Body of pancreas (tissue), 4 donors: ENCODE results near the gene RPS6KA3. TPM values are rescaled to one million over a fixed set of nuclear protein-coding genes. Genes with fewer than 3 reads are reported as not detected.
"Not testable (repeated sequence)": the region's sequence is repeated elsewhere in the genome, so short reads cannot be mapped to it uniquely, and the experiment has no call there.

Experiments
- ATAC-seq: fragments of 150-250 bp; one replicate; pipeline ENCODE4 v1.9.1; 2016
- DNase-seq, 4 donors: peaks; one replicate each; pipeline ENCODE4 v3.0.0-alpha.2; 2019
- H3K27ac ChIP-seq, 4 donors: fragments of 200-600 bp; sonication (generic); 1 replicate in 3 of 4; 2 replicates in 1 of 4; pipeline versions ENCODE4 v1.5.1 to v1.6.1; 2016 to 2019; ENCODE audit warnings: mild to moderate bottlenecking in 1 of 4, mixed read lengths in 1 of 4, moderate library complexity in 1 of 4
- H3K27me3 ChIP-seq, 2 donors: fragments of 200-600 bp; sonication (generic); one replicate each; pipeline ENCODE4 v1.6.0; 2016; ENCODE audit warnings: mild to moderate bottlenecking in 1 of 2
- H3K36me3 ChIP-seq, 2 donors: fragments of 200-600 bp; sonication (generic); replicated peaks in 1 of 2; 2 replicates each; pipeline ENCODE4 v1.5.1; 2016; ENCODE audit warnings: low read depth in 2 of 2; ENCODE audit not compliant: insufficient read depth in 1 of 2
- H3K4me1 ChIP-seq: fragments of 200-600 bp; sonication (generic); one replicate; pipeline ENCODE4 v1.6.0; 2016
- H3K4me3 ChIP-seq, 2 donors: fragments of 200-600 bp; sonication (generic); 1 replicate in 1 of 2; 2 replicates in 1 of 2; pipeline ENCODE4 v1.5.1; 2016 to 2019
- H3K9me3 ChIP-seq, 3 donors: fragments of 200-600 bp; sonication (generic); 1 replicate in 2 of 3; 2 replicates in 1 of 3; pipeline ENCODE4 v1.5.1; 2016
- POLR2A ChIP-seq, 3 donors: fragments of 450-650 bp; IDR thresholded peaks; one replicate each; pipeline ENCODE4 v1.6.1; 2016; ENCODE audit warnings: antibody characterized with exemption in 3 of 3, mild to moderate bottlenecking in 2 of 3
- WGBS, 2 donors: methylation state at CpG; one replicate each; pipeline ENCODE4 v1.1.5; 2017; 5-methylcytosine and 5-hydroxymethylcytosine counted together
- intact Hi-C: fragments of 100-400 bp; cut with DNase I; formaldehyde crosslinking; loops from one replicate; pipeline ENCODE4 v1.15.1; 2023
- total RNA-seq, 2 donors: library from RNA; depleted of rRNA; stranded (reverse); fragments of >200 nt; gene quantifications; one replicate each; pipeline ENCODE4 v1.1.0, GENCODE V29; 2016
- TF ChIP-seq, protein P1 (sequence below), 7 experiments: fragments of 450-650 bp in 4 of 7; fragments of 200-600 bp in 3 of 7; sonication (generic) in 3 of 7; IDR thresholded peaks; one replicate each; pipeline ENCODE4 v1.5.1; 2016 to 2019; ENCODE audit warnings: antibody characterized with exemption in 7 of 7

The RPS6KA3 gene
- total RNA-seq, 2 donors from 2014 or later: 16.2 to 27.5 TPM

GRCh38 chrX:20128670-20129069 is 138.0 kb downstream of the RPS6KA3 start:
- Histone ChIP-seq H3K36me3 (no peaks in the 10 kb centered on the region), H3K9me3 (no peaks in the 10 kb centered on the region), H3K4me1 (no peaks in the 10 kb centered on the region), H3K27ac (no peak overlapping the region), H3K4me3 (no peak overlapping the region), H3K27me3 (no peaks in the 10 kb centered on the region)
- TF ChIP-seq, protein P1, sequence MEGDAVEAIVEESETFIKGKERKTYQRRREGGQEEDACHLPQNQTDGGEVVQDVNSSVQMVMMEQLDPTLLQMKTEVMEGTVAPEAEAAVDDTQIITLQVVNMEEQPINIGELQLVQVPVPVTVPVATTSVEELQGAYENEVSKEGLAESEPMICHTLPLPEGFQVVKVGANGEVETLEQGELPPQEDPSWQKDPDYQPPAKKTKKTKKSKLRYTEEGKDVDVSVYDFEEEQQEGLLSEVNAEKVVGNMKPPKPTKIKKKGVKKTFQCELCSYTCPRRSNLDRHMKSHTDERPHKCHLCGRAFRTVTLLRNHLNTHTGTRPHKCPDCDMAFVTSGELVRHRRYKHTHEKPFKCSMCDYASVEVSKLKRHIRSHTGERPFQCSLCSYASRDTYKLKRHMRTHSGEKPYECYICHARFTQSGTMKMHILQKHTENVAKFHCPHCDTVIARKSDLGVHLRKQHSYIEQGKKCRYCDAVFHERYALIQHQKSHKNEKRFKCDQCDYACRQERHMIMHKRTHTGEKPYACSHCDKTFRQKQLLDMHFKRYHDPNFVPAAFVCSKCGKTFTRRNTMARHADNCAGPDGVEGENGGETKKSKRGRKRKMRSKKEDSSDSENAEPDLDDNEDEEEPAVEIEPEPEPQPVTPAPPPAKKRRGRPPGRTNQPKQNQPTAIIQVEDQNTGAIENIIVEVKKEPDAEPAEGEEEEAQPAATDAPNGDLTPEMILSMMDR (IDR thresholded peaks at IDR 0.05): no peak
- TF ChIP-seq POLR2A (IDR thresholded peaks at IDR 0.05): no peak
- 38 to 56% methylated on average over 4 of the region's 4 CpGs for WGBS, 2 donors
- intact Hi-C loops: no loop called here
- no peak for ATAC-seq
- DNase-seq: no peak

DNA sequence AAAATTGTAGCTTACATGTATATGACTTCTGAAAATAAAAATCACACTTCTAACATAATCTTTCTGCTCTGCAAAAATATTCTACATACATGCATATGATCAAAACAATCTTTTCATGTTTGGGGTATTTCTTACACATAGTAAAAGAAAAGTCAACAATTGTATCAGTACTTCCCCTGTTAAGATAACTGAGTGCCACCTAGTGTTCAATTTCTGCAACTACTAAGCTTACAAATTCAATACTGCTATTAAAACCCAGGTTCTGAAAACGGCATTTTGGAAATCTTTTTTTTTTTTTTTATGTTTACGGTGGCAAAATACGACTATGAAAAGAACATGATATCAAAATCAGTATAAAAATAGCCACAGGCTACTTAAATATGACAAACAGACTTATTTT is 139.3 kb downstream of the RPS6KA3 start:
- H3K9me3 ChIP-seq, intact Hi-C loops, H3K27me3 ChIP-seq, H3K36me3 ChIP-seq, H3K4me1 ChIP-seq, H3K4me3 ChIP-seq, H3K27ac ChIP-seq, DNase-seq: not testable (repeated sequence)
- 0% methylated on average over 3 of the region's 3 CpGs for WGBS, 2 donors
- TF ChIP-seq, protein P1 (IDR thresholded peaks at IDR 0.05): peak in 1 of 7 experiments; percentile 11
- peak; percentile 73 for ATAC-seq

- H3K27ac ChIP-seq, H3K9me3 ChIP-seq, DNase-seq, H3K36me3 ChIP-seq, intact Hi-C loops, ATAC-seq, H3K4me3 ChIP-seq, H3K4me1 ChIP-seq, H3K27me3 ChIP-seq: not testable (repeated sequence)
- WGBS, 2 donors: no CpG with 5 or more reads among the region's 1 CpG
These were observed 139.9 kb downstream of the RPS6KA3 start for GRCh38 chrX:20126833-20127232.

- H3K27me3 ChIP-seq: no peaks in the 10 kb centered on the region
- H3K27ac ChIP-seq: no peak overlapping the region
- no peaks in the 10 kb centered on the region for H3K9me3 ChIP-seq
- intact Hi-C loops: no loop called here
- H3K36me3 ChIP-seq: no peaks in the 10 kb centered on the region
- TF ChIP-seq, protein P1 (IDR thresholded peaks at IDR 0.05): no peak
- no peak for TF ChIP-seq POLR2A (IDR thresholded peaks at IDR 0.05)
- no peak overlapping the region for H3K4me3 ChIP-seq
- ATAC-seq (no peak), DNase-seq (no peak)
- H3K4me1 ChIP-seq: no peaks in the 10 kb centered on the region
These were observed 141.7 kb downstream of the RPS6KA3 start for GRCh38 chrX:20124964-20125363.

- WGBS, 2 donors: 7 to 12% methylated on average over 12 of the region's 12 CpGs
- H3K27ac ChIP-seq: no peak overlapping the region
- no peaks in the 10 kb centered on the region for H3K27me3 ChIP-seq
- no peak overlapping the region for H3K4me3 ChIP-seq
- H3K9me3 ChIP-seq: no peaks in the 10 kb centered on the region
- intact Hi-C loops: no loop called here
- peaks cover 7% of the 10 kb centered on the region for H3K4me1 ChIP-seq
- ATAC-seq: peak; percentile 77
- peak; percentile 56 to 71 (median 60) for DNase-seq
- H3K36me3 ChIP-seq: no peaks in the 10 kb centered on the region
- TF ChIP-seq POLR2A (IDR thresholded peaks at IDR 0.05): no peak
These were observed 148.5 kb downstream of the RPS6KA3 start for GRCh38 chrX:20118065-20118824.
